NCI-H526 treated with DMSO at 0.1 percent for 48 hours (cell line): ENCODE data around the gene TRPV3.
"Not testable (repeated sequence)": the region's sequence is repeated elsewhere in the genome, so short reads cannot be mapped to it uniquely, and the experiment has no call there.

Experiments
- DNase-seq: peaks from one replicate; lab custom pipeline; 2025; lab: John Stamatoyannopoulos, UW

The TRPV3 gene

DNA sequence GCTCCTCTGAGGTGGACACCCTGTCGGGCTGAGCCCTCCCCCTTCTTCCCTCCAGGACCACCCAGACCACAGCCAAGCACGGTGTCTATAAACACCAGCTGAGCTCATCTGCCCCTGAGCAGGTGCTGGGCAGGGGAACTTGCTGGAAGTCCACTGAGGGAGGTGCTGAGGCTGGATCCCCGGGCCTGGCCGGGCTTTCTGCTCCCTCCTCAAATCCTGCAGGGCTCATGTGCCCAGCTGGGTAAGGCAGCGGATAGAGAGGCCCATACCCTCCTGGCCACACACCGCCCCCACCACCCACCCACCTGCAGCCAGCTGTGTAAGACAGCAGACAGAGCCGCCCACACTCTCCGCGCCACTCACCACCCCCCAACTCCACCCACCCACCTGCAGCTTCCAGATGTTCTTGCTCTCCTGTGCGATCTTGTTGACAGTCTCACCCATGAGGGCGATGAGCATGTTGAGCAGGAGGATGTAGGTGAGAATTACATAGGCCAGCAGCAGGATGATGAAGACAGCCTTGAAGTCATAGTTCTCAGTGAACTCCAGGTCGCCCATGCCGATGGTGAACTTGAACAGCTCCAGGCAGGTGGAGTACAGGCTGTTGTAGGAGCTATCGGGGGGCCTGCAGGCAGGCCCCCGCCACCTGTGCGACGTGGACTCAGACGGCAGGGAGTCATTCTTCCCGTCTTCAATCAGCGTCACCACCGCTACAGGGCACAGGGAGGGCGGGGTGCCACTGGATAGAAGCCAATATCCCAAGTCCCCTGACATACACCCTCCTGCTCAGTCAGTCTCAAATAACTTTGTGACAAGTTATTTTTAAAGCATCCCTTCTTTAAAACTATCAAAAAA, 15.9 kb upstream of the TRPV3 start:
- no peak for DNase-seq

DNA sequence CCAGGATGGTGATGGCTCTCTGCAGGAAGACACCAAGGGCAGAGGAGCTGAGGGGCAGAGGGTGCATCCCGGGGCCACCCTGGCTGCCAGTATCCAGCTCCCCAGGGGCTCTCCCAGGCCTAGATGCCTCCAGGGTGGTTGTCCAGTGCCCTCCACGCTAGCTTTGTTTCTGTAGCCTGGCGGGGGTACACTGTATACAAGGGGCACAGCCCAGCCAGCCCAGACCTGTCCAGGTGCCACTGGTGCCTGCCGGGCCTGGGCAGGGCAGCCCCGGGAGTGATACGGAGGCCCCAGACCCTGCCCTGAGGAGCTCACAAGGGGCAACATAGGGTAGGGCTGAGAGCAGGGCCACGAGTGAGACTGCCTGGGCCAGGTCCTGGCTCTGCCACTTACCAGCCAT, 14.6 kb upstream of the TRPV3 start:
- DNase-seq, result no peak

DNA sequence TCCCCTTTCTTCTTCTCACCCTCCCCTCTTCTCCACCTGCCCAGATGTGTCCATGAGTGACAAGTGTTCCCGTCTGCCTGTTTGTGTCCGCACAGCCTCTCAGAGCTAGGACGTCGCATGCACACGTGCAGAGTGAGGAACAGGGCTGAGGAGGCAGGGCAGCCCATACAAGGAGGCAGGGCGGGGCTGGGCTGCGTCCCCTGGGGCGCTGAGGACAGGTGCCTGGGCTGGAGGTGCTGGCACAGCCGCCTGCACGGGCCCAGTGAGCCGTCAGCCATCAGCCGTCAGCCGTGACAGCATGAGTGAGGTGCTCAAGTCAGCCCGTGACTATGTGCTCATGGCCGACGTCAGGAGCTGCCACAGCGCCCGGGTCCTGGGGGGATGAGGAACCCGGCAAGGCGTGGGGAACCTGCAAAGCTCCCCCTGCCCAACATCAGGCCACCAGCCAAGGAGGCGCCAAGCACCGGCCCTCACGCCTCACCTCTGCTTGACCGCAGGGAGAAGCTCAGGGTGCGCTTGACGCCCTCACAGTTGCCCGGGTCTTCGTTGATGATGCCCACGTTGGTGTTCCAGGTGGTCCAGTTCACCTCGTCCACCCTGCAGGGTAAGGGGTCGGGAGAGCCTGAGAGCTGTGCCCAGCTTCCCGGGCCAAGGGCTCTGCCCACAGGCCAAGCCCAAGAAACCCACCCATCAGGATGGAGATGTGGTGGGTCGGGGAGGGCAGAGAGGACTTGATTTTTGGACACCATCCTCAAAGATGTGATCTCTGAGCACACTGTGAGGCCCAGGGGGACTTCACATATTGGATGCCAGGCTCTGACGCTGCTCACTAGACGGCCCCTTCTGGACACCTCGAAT, 13.7 kb upstream of the TRPV3 start:
- DNase-seq, result no peak

DNA sequence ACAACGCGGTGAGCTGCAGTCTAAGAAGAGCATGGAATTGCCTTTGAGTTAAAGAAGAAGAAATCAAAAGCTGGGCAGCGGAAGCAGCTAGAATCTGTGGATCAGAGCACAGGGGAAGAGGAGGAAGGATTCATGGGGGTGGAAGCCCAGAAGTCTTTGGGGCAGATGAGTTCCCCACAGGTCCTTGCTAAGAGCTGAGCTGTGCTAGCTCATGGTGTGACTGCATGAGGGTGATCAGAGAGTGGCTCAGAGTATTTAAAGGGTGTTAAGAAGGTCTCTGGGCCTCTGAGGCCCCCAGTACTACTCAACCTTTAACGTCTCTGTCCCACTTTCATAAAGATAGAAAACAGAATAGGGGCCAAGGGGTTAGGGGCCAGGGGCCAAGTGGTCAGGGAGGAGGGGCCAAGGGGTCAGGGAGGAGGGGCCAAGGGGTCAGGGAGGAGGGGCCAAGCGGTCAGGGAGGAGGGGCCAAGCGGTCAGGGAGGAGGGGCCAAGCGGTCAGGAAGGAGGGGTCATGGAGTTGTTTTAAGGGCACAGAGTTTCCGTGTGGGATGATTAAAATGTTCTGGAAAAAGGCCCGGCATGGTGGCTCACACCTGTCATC, 12.0 kb upstream of the TRPV3 start:
- DNase-seq, result no peak

DNA sequence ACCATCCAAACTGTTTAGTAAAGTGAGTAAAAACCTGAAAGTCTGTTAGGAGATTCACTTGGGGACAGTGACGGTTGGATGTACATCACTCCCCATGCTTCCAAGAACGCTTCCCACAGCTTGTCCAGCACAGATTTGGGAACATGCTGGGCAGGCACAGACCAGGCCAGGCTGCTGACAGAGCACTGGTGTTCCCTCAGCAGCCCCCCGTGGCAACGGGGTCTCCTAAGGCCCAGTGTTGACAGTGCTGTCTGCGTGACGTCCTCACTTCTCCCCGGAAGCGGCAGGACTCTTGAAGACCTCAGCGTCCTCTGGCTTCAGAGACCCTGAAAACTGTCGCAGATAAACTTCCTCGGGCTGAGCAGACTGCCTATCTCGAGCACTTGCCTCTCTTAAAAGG, 8.9 kb upstream of the TRPV3 start:
- no peak for DNase-seq

DNA sequence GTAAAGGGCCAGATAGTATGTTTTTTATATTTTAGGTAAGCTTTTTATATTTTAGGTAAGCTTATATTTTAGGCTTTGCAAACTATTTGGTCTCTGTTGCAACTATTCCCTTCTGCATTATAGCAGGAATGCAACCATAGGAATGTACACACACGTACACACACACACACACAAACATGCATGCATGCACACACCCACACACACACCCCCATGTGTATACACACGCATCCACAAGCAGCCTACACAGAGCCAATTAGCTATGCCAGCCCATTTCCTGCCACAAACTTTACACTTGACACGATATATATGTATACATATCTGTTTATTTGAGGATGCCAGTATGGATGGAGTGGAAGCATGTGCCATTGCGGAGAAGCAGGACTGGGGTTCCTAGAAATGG, 7.5 kb upstream of the TRPV3 start:
- no peak for DNase-seq

DNA sequence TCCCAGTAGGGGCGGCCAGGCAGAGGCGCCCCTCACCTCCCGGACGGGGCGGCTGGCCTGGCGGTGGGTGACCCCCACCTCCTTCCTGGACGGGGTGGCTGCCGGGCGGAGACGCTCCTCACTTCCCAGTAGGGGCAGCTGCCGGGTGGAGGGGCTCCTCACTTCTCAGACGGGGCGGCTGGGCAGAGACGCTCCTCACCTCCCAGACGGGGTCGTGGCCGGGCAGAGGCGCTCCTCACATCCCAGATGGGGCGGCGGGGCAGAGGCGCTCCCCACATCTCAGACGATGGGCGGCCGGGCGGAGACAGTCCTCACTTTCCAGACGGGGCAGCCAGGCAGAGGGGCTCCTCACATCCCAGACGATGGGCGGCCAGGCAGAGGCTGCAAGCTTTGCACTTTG, 6.6 kb upstream of the TRPV3 start:
- DNase-seq, result not testable (repeated sequence)

DNA sequence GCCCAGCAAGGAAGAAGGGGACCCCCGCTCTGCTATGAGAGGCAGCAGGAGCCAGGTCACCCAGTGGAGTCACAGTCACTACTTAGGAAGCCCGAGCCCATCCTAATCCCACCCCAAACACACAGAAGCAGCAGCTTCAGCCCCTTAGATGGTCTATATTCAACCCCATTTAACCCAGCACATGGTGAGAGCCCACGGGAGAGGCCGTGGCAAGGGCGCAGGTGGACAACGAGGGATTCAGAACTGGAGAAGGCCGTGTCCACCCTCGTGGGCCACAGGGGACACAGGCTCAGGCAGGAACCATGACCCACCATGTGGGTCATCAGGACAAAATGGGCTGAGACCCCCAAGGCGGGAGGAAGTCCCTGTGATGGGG, 1.6 kb upstream of the TRPV3 start:
- no peak for DNase-seq

DNA sequence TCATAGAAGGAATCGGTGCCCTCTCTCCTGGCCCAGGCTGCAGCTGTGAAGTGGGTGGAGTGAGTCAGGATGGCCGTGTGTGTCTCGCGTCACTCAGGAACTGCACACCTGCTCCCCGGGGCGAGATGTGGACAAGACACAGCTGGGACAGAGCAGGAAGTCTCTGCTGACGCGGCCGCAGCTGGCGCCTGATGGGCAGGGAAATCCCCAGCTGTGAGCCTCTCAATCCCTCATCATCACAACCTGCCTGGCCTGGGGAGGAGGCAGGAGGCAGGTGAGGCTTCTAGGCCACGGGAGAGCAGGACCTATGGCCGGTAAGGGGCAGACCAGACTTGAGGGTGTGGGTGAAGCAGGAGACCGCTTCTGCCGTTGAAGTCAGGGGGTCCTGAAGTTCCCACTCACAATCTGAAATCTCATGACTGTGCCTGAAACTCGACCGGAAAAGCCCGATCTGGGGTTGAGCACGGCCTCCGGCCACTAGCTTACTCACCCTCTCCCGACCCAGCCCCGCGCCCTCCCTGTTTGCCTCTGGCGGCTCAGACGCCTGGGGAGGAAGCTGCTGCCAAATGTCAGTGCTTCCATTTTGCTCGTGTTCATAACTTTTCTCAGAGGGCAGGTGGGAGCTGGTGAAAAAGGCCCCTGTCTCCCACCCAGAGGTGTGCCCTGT, 1.1 kb upstream of the TRPV3 start:
- DNase-seq, result no peak

DNA sequence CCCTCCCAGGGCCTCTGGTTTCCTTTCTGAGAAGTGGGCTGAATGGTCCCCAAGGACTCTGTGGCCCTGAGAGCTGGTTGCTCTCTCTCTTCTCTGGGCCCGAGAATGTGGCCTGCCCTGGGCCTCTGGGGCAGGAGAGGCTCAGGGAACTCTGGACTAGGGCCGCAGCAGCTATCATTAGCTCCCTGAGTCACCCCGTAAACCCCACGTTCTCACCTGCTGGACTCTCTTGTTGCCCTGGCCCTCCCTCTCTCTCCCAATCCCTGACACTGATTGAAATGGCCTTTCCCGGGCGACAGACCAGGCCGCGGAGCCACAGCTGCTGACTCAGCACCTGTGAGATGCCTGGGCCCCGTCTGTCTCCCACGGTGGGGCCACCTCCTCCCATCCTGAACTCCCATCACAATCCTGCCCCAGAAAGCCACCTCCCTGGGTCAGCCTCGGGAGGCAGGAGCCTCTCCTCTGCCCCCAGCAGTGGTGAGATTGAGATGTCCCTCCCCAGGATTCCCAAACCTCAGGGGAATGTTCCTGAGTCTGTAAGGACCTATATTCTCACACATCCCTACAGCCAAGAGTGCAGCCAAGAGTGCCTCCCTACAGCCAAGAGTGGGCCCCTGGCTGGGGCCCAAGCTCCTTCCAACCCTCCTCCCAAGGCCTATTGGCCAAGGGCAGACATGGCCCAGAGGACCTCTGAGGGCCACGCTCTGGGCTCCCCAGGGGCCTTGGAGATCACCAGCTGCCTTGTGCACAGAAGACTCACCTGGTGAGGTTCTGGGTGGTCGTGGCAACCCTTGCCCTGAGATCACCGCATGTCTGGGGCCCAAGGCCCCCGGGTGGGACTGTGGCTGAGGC, 470 bp downstream of the TRPV3 start:
- DNase-seq, result no peak

DNA sequence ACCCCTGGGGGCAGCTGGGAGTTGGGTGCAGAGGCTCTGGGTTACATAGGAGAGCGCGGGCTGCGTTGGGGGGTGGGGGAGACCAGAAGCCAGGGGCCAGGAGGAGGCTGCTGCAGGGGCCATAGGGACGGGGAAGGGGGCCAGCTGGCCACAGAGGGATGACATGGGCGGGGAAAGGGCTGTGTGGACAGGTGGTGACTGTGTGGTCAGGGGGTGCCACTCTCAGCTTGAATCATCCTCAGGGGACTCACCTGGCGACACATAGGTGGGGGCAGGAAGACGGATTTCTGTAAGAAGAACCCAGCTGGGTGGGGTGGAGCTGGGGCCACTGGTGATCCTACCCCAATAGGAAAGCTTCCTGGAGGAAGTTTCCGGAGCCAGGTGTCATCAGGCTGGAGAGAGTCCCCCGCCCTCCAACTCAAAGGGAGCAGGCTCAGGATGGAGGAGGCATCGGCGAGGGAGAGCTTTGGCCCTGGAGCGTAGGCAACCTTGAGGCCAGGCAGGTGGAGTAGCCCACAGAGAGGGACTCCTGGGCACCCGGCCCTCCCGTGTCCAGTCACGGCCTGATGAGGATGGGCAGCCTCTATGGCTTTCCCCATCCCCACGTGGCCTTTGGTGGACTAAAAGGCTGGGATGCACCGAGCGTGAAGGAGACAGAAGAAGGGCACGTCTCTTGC, 1.2 kb downstream of the TRPV3 start:
- DNase-seq, result no peak

DNA sequence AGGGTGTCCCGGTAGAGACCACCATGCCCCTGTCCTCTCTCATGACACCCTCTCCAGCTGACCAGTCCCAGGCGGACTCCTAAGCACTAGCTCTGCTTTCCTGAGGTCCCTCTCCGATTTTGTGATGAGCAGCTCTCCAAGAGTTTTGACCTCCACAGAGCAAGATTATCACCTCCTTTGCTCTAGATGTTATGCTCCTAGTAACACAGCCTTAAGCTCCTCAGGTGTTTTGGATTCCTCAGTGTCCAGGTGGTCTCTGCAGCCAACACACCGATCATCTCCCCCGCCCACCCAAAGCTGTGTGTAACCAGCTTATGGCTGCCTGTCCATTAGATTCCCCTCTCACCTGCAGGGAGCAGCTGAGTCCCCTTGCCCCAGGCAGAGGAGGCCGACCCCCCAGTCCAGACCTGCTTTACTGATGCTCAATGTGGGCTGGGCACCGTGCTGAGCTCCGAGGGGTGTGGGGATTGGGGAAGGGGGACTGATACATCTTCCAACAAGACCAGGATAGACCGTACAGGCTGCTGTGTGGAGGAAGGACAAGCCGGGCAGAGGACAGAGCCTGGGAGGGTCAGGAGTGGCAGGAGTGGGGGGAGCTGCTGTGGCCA, 2.3 kb downstream of the TRPV3 start:
- no peak for DNase-seq

DNA sequence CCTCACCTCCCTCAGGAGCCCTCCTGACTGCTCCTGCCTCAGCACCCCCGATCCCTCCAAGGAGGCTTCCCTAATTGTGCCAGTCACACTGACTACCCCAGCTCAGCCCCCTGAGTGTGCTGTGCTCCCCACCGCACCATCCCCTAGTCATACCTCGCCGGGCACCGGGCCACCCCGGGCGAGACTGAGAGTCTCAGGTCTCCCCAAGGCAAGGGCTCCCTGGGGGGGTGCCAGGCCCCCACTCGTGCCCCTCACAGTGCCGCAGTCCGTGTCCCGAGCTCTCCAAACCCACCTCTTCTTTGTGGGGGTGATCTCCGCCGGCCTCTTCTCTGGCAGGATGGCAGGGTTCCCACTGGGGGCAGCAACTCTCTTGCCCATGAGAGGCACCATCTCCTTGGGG, 3.2 kb downstream of the TRPV3 start:
- no peak for DNase-seq

DNA sequence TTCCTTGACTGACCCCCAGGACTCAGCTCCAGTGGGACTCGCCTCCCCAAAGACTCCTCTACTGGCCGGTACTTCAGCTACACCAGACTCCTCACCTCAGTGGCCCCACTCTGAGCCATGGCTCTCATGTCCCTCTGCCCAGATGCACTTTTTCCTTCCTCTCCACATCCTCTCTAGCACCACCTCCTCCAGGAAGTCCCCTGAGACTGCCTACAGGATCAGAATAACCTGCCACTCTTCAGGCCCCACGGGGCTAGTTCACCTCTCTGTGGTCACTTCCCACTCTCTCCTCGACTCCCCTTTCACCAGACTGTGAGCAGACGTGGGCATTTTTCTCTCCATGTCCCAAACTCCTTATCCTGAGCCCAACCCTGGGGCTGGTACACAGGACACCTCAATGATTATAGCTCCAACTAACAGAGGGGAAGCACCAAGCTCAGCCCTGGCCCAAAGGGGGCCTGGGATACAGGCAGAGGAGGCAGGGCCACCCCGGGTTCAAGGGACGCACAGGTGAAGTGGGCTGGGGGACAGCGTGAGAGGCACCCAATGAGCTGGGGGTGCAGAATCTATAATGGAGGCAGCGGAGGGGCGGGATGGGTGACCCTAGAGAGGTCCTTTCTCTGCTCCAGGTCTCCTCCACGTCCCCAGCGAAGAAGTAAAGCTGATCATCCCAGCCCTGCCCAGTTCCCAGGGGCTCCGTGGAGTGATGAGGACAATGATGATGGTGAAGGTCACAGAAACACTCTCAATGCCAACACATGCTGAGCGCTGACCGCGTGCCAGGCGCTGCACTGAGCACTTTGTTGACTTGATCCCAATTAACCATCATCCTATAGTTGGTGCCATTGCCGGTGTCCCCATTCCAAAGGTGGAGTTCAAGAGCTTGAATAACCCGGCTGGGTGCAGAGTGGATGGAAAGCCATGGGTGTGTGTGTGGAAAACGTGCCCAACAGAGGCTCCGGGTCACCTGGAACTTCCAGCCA, 3.9 kb downstream of the TRPV3 start:
- no peak for DNase-seq

DNA sequence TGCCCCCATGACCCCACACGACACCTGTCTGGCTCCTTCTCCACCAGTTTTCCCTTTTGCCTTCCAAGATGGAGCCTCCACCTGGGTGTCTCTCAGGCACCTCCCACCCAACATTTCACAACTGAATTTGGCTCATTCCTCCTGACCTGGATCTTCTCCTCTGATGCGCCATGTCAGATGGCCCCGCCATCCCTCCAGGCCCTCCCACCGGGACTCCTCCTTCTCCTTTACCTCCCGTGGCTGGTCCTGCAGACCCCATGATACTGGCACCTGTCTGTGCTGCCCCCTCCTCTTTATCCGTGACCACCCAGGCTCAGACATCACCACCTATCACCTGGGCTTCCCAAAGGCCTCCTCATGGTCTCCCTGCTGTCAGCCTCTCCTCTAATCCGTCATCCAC, 4.7 kb downstream of the TRPV3 start:
- DNase-seq, result no peak

DNA sequence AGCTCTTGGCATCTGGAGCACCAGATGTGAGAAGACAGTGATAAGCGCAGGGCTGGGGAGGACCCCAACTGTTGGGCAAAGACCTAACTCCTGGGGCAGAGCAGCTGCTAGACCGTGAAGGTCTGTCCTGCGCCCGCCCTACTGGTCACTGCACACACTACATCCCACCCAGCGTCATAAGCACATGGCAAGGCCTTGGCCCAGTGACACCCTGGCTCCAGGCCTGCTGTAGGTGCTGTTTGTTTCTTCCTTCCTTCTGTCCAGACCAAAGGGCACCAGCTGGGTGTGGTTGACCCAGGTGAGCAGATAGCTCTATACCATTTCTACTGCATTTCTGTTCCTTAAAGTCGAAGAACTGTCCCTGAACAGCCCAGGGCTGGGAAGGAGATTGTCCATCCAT, 6.4 kb downstream of the TRPV3 start:
- DNase-seq, result no peak

DNA sequence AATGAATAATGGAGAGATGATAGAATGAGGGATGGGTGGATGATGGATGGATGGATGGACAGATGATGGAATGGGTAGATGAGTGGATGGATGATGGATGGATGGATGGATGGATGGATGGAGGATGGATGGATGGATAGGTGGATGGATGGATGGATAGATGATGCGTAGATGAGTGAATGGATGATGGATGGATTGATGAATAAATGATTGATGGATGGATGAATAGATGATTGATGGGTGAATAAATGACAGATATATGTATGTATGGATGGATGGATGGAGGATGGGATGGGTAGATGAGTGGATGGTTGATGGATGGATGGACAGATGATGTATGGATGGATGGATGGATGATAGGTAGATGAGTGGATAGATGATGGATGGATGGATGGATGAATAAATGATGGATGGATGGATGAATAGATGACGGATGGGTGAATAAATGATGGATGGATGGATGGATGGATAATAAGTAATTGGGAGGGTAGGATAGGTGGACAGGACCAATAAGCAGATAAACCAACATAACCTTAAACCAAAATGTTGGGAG, 7.9 kb downstream of the TRPV3 start:
- DNase-seq, result no peak

DNA sequence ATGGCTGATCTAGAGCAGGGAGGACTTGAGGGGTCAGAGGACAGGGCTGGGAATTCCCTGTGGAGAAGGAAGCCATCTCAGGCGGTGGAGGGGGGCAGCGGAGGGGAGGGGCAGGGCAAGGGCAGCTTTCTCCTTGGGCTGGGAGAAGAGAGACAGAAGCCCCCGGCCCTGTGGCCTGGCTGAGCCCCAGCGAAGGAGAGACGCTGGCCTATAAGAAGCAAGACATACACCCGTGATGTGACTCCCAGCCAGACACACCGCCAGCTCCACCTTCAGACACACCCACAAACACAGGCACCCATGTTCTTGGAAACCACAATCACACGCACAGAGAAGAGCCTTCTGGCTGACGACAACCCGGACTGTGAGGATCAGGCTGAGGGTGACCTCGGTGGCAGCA, 10.0 kb downstream of the TRPV3 start:
- DNase-seq, result no peak

DNA sequence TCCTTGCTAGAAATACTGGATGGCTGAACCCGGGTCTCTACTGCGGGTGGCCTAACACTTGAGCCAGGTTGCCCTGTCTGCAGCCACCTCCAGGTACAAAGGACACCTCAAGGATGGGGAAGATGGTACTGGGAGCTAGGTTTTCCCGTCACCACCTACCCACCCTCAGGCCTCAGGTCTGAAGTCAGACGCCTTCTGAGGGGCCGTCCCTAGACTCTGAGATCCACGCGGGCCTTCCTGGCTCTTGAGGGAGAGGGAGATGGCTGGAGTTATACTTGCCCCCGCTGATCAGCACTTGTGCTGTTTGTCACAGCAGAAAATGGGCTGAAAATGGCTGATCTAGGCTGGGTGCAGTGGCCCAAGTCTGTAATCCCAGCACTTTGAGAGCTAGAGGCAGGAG, 10.6 kb downstream of the TRPV3 start:
- DNase-seq, result no peak
